HepG2 (cell line): ENCODE measurements around the gene SLC25A23. TPM values are rescaled to one million over a fixed set of nuclear protein-coding genes. Genes with fewer than 3 reads are reported as not detected.
A peak's percentile ranks its signal among the peaks of the same experiment; 100 is the strongest.

ENCODE experiments used
- BCL6 ChIP-seq: IDR thresholded peaks from 2 replicates; pipeline ENCODE4 v1.6.1; 2016; ENCODE audit warnings: missing genetic modification reagents, missing compliant biosample characterization
- BHLHE40 ChIP-seq: IDR thresholded peaks from 2 replicates; pipeline ENCODE4 v1.6.1; 2011; ENCODE audit warnings: low read length, improper control_type of control experiment
- ELF4 ChIP-seq: sonication (generic); formaldehyde crosslinking; IDR thresholded peaks from 2 replicates; pipeline ENCODE4 v1.5.0; 2020; ENCODE audit warnings: missing genetic modification reagents, mild to moderate bottlenecking, moderate library complexity, borderline replicate concordance
- JUN ChIP-seq: sonication (generic); formaldehyde crosslinking; IDR thresholded peaks from 2 replicates; pipeline ENCODE4 v1.4.0; 2020; ENCODE audit warnings: mild to moderate bottlenecking, missing genetic modification reagents
- KDM4B ChIP-seq: sonication (generic); formaldehyde crosslinking; IDR thresholded peaks from 2 replicates; pipeline ENCODE4 v1.4.0; 2020; ENCODE audit warnings: missing genetic modification reagents
- RBFOX2 ChIP-seq: fragments of 200-400 bp; formaldehyde crosslinking; IDR thresholded peaks from 2 replicates; pipeline ENCODE4 v1.6.1; 2017; ENCODE audit warnings: low read depth, mild to moderate bottlenecking, low read length
- RBM39 ChIP-seq: fragments of 200-400 bp; formaldehyde crosslinking; IDR thresholded peaks from one replicate; pipeline ENCODE4 v1.6.1; 2018; ENCODE audit warnings: antibody characterized with exemption, mild to moderate bottlenecking, low read depth, low read length; ENCODE audit not compliant: poor library complexity, severe bottlenecking
- RELA ChIP-seq: sonication (generic); formaldehyde crosslinking; IDR thresholded peaks from 2 replicates; pipeline ENCODE4 v1.4.0; 2020; ENCODE audit warnings: missing genetic modification reagents
- SRSF9 ChIP-seq: fragments of 200-400 bp; formaldehyde crosslinking; IDR thresholded peaks from 2 replicates; pipeline ENCODE4 v1.6.1; 2018; ENCODE audit warnings: borderline replicate concordance, mild to moderate bottlenecking, low read depth, low read length; ENCODE audit not compliant: insufficient read depth, poor library complexity, severe bottlenecking
- ZNF660 ChIP-seq: sonication (generic); formaldehyde crosslinking; IDR thresholded peaks from 2 replicates; pipeline ENCODE4 v1.5.1; 2020; ENCODE audit warnings: mild to moderate bottlenecking, low read depth, missing genetic modification reagents, borderline replicate concordance
- ZNF773 ChIP-seq: sonication (generic); formaldehyde crosslinking; IDR thresholded peaks from 2 replicates; pipeline ENCODE4 v1.4.0; 2020; ENCODE audit warnings: missing genetic modification reagents, borderline replicate concordance
- ZSCAN12 ChIP-seq: sonication (generic); formaldehyde crosslinking; IDR thresholded peaks from 2 replicates; pipeline ENCODE4 v1.9.0; 2021; ENCODE audit warnings: mild to moderate bottlenecking, missing genetic modification reagents
- ZSCAN31 ChIP-seq: sonication (generic); formaldehyde crosslinking; IDR thresholded peaks from 2 replicates; pipeline ENCODE4 v1.5.0; 2020; ENCODE audit warnings: low read depth, mild to moderate bottlenecking, missing genetic modification reagents
- polyA plus RNA-seq, 8 experiments: library from polyadenylated mRNA; depleted of rRNA in 3 of 8; stranded (reverse) in 7 of 8; unstranded in 1 of 8; fragments of >200 nt; fragmentation: Illumina TruSeq in 4 of 8; extraction: Trizol in 4 of 8; gene quantifications; 2 replicates each; pipeline versions ENCODE4 v1.2.1 to v1.2.3, GENCODE V29; 2011 to 2016; ENCODE audit warnings: low read depth in 4 of 8, missing spikeins in 1 of 8, mixed read lengths in 1 of 8; ENCODE audit not compliant: insufficient read depth in 1 of 8
- total RNA-seq, 5 experiments: library from RNA; depleted of rRNA; stranded (reverse); fragments of >200 nt; fragmentation: Illumina TruSeq; extraction: Trizol; gene quantifications; 2 replicates each; pipeline ENCODE4 v1.2.3, GENCODE V29; 2016; ENCODE audit warnings: low read depth in 1 of 5
- TF ChIP-seq, protein P1 (sequence below): sonication (generic); formaldehyde crosslinking; IDR thresholded peaks from 2 replicates; pipeline ENCODE4 v1.4.0; 2020; ENCODE audit warnings: missing genetic modification reagents
- TF ChIP-seq, protein P2 (sequence below): sonication (generic); formaldehyde crosslinking; conservative IDR thresholded peaks from 2 replicates; pipeline ENCODE4 v1.8.0; 2022; ENCODE audit warnings: mild to moderate bottlenecking, moderate library complexity, missing genetic modification reagents
- TF ChIP-seq, protein P3 (sequence below), 2 experiments: fragments of 450-650 bp in 1 of 2; sonication (generic) in 1 of 2; formaldehyde crosslinking; IDR thresholded peaks; 2 replicates each; pipeline versions ENCODE4 v1.5.0 to v1.8.0; 2020 to 2022; ENCODE audit warnings: mild to moderate bottlenecking in 1 of 2, missing genetic modification reagents in 1 of 2
- TF ChIP-seq, protein P4 (sequence below): sonication (generic); formaldehyde crosslinking; IDR thresholded peaks from 2 replicates; pipeline ENCODE4 v1.5.0; 2020; ENCODE audit warnings: missing genetic modification reagents
- TF ChIP-seq, protein P5 (sequence below): sonication (generic); formaldehyde crosslinking; IDR thresholded peaks from 2 replicates; pipeline ENCODE4 v1.4.0; 2020; ENCODE audit warnings: mild to moderate bottlenecking, low read depth, missing genetic modification reagents

The SLC25A23 gene
- total and polyA plus RNA-seq, 2 of the 13 experiments (the other 11 are each of a cell fraction or from before 2014, with no cell fraction given), result 12.4 to 15.2 TPM

DNA sequence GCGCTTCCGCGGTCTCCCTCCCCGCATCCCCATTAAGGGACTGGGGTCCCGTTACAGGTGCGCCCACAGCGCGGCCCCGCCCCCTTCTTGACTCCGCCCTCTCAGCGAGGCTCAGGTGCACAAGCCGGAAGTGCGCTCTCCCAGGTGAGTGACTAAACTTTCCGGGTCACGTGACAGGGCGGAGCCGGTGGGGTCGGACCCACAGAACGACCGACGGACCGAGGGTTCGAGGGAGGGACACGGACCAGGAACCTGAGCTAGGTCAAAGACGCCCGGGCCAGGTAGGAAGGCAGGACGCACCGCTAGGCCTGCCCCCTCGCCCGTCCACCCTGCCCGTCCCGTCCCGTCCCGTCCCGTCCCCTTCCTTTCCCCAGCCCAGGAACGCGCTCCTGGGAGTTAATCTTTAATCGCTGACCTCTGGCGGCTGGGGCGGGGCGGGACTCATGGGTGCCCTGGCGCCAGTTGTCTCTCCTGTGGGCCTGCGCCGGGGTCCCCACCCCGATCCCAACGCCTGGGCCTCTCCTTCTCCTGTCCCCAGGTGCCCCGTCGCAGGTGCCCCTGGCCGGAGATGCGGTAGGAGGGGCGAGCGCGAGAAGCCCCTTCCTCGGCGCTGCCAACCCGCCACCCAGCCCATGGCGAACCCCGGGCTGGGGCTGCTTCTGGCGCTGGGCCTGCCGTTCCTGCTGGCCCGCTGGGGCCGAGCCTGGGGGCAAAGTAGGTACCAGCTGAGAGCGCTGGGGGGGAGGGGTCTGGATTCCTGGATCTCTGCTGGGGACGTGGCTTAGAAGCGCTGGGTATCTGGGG, 4.7 kb upstream of the SLC25A23 start, which contains the start of gene CRB3 (continued):
- TF ChIP-seq, protein P1, sequence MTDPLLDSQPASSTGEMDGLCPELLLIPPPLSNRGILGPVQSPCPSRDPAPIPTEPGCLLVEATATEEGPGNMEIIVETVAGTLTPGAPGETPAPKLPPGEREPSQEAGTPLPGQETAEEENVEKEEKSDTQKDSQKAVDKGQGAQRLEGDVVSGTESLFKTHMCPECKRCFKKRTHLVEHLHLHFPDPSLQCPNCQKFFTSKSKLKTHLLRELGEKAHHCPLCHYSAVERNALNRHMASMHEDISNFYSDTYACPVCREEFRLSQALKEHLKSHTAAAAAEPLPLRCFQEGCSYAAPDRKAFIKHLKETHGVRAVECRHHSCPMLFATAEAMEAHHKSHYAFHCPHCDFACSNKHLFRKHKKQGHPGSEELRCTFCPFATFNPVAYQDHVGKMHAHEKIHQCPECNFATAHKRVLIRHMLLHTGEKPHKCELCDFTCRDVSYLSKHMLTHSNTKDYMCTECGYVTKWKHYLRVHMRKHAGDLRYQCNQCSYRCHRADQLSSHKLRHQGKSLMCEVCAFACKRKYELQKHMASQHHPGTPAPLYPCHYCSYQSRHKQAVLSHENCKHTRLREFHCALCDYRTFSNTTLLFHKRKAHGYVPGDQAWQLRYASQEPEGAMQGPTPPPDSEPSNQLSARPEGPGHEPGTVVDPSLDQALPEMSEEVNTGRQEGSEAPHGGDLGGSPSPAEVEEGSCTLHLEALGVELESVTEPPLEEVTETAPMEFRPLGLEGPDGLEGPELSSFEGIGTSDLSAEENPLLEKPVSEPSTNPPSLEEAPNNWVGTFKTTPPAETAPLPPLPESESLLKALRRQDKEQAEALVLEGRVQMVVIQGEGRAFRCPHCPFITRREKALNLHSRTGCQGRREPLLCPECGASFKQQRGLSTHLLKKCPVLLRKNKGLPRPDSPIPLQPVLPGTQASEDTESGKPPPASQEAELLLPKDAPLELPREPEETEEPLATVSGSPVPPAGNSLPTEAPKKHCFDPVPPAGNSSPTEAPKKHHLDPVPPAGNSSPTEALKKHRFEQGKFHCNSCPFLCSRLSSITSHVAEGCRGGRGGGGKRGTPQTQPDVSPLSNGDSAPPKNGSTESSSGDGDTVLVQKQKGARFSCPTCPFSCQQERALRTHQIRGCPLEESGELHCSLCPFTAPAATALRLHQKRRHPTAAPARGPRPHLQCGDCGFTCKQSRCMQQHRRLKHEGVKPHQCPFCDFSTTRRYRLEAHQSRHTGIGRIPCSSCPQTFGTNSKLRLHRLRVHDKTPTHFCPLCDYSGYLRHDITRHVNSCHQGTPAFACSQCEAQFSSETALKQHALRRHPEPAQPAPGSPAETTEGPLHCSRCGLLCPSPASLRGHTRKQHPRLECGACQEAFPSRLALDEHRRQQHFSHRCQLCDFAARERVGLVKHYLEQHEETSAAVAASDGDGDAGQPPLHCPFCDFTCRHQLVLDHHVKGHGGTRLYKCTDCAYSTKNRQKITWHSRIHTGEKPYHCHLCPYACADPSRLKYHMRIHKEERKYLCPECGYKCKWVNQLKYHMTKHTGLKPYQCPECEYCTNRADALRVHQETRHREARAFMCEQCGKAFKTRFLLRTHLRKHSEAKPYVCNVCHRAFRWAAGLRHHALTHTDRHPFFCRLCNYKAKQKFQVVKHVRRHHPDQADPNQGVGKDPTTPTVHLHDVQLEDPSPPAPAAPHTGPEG (CRISPR knock-in tag), result peak; percentile 96
- TF ChIP-seq RELA (CRISPR knock-in tag) (no peak; the same call in 1 of the 2 replicates), RBM39 (peak; percentile 71), JUN (no peak), ZNF660 (CRISPR knock-in tag) (no peak; the same call in 1 of the 2 replicates), ELF4 (CRISPR knock-in tag) (0 out of 2 replicates have a peak, but pooled peaks have one; percentile 52), ZNF773 (CRISPR knock-in tag) (no peak), ZSCAN12 (CRISPR knock-in tag) (no peak), SRSF9 (no peak), RBFOX2 (peak; percentile 80), KDM4B (CRISPR knock-in tag) (no peak), BCL6 (CRISPR knock-in tag) (peak; percentile 9; the same call in 1 of the 2 replicates), BHLHE40 (peak; percentile 86), ZSCAN31 (CRISPR knock-in tag) (0 out of 2 replicates have a peak, but pooled peaks have one; percentile 51)
- TF ChIP-seq, protein P2, sequence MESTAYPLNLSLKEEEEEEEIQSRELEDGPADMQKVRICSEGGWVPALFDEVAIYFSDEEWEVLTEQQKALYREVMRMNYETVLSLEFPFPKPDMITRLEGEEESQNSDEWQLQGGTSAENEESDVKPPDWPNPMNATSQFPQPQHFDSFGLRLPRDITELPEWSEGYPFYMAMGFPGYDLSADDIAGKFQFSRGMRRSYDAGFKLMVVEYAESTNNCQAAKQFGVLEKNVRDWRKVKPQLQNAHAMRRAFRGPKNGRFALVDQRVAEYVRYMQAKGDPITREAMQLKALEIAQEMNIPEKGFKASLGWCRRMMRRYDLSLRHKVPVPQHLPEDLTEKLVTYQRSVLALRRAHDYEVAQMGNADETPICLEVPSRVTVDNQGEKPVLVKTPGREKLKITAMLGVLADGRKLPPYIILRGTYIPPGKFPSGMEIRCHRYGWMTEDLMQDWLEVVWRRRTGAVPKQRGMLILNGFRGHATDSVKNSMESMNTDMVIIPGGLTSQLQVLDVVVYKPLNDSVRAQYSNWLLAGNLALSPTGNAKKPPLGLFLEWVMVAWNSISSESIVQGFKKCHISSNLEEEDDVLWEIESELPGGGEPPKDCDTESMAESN, result peak; percentile 20; the same call in 1 of the 2 replicates
- TF ChIP-seq, protein P3, sequence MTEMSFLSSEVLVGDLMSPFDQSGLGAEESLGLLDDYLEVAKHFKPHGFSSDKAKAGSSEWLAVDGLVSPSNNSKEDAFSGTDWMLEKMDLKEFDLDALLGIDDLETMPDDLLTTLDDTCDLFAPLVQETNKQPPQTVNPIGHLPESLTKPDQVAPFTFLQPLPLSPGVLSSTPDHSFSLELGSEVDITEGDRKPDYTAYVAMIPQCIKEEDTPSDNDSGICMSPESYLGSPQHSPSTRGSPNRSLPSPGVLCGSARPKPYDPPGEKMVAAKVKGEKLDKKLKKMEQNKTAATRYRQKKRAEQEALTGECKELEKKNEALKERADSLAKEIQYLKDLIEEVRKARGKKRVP (CRISPR knock-in tag; IDR thresholded peaks at IDR 0.05), result no peak
- TF ChIP-seq, protein P4, sequence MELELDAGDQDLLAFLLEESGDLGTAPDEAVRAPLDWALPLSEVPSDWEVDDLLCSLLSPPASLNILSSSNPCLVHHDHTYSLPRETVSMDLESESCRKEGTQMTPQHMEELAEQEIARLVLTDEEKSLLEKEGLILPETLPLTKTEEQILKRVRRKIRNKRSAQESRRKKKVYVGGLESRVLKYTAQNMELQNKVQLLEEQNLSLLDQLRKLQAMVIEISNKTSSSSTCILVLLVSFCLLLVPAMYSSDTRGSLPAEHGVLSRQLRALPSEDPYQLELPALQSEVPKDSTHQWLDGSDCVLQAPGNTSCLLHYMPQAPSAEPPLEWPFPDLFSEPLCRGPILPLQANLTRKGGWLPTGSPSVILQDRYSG (CRISPR knock-in tag), result no peak
- TF ChIP-seq, protein P5, sequence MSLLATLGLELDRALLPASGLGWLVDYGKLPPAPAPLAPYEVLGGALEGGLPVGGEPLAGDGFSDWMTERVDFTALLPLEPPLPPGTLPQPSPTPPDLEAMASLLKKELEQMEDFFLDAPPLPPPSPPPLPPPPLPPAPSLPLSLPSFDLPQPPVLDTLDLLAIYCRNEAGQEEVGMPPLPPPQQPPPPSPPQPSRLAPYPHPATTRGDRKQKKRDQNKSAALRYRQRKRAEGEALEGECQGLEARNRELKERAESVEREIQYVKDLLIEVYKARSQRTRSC, result no peak
